NB4 (cell line): ENCODE measurements around the gene RPL13.

Experiments
- DNase-seq: peaks from one replicate; pipeline ENCODE4 v3.0.0; 2010; ENCODE audit warnings: low read depth
- H3K4me3 ChIP-seq: one replicate; pipeline ENCODE4 v1.5.1; 2011; ENCODE audit warnings: mild to moderate bottlenecking, low read depth, low read length, moderate library complexity
- MYC ChIP-seq: IDR thresholded peaks from 2 replicates; pipeline ENCODE4 v1.6.1; 2011; ENCODE audit warnings: low read depth, low read length
- POLR2A ChIP-seq: IDR thresholded peaks from 2 replicates; pipeline ENCODE4 v1.6.1; 2011; ENCODE audit warnings: mild to moderate bottlenecking; ENCODE audit not compliant: insufficient read length; ENCODE audit errors: extremely low read depth
- TF ChIP-seq, protein P1 (sequence below): IDR thresholded peaks from 2 replicates; pipeline ENCODE4 v1.6.1; 2011; ENCODE audit warnings: low read depth, low read length
- TF ChIP-seq, protein P2 (sequence below): IDR thresholded peaks from one replicate; pipeline ENCODE4 v1.5.1; 2012; ENCODE audit warnings: low read depth, low read length

Gene RPL13

DNA sequence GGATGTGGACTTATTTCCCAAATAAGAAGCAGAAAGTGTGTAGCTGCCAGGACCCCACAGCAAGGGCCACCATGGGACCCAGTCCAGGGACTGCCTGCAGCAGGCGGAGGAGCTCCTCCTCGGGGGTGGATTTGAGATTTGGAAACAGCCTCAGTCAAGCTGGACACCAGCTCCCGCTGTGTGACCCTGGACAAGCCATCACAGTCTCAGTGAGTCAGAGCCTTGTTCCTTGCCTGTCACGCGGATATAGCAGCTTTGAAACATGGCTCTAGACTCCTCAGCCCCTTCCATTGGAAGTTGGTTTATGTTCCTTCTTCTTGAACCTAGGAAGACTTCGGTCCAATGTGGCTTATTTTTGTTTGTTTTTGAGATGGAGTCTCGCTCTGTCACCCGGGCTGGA lies 40.5 kb downstream of the RPL13 start:
- TF ChIP-seq POLR2A: no peak
- TF ChIP-seq, protein P1, sequence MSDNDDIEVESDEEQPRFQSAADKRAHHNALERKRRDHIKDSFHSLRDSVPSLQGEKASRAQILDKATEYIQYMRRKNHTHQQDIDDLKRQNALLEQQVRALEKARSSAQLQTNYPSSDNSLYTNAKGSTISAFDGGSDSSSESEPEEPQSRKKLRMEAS: no peak
- TF ChIP-seq MYC: no peak
- TF ChIP-seq, protein P2, sequence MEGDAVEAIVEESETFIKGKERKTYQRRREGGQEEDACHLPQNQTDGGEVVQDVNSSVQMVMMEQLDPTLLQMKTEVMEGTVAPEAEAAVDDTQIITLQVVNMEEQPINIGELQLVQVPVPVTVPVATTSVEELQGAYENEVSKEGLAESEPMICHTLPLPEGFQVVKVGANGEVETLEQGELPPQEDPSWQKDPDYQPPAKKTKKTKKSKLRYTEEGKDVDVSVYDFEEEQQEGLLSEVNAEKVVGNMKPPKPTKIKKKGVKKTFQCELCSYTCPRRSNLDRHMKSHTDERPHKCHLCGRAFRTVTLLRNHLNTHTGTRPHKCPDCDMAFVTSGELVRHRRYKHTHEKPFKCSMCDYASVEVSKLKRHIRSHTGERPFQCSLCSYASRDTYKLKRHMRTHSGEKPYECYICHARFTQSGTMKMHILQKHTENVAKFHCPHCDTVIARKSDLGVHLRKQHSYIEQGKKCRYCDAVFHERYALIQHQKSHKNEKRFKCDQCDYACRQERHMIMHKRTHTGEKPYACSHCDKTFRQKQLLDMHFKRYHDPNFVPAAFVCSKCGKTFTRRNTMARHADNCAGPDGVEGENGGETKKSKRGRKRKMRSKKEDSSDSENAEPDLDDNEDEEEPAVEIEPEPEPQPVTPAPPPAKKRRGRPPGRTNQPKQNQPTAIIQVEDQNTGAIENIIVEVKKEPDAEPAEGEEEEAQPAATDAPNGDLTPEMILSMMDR: no peak
- no peak overlapping the region for H3K4me3 ChIP-seq
- no peak for DNase-seq

DNA sequence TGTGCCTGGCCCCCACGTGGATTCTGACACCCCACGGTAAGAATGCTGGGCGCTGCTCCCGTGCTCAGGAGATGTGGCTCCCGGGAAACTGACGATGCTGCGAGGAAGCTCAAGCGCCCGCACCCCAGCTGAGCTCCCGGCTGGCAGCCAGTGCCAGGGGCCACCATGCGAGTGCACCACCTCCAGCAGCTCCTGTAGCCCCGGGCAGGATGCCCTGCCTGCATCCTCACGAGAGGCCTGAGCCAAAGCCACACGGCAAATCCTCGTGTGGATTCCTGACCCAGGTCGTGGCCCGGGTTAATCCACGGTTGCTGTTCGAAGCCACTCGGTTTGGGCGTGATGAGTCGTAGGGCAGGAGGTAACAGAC lies 41.4 kb downstream of the RPL13 start:
- no peak for TF ChIP-seq MYC
- DNase-seq: no peak
- no peak overlapping the region for H3K4me3 ChIP-seq

DNA sequence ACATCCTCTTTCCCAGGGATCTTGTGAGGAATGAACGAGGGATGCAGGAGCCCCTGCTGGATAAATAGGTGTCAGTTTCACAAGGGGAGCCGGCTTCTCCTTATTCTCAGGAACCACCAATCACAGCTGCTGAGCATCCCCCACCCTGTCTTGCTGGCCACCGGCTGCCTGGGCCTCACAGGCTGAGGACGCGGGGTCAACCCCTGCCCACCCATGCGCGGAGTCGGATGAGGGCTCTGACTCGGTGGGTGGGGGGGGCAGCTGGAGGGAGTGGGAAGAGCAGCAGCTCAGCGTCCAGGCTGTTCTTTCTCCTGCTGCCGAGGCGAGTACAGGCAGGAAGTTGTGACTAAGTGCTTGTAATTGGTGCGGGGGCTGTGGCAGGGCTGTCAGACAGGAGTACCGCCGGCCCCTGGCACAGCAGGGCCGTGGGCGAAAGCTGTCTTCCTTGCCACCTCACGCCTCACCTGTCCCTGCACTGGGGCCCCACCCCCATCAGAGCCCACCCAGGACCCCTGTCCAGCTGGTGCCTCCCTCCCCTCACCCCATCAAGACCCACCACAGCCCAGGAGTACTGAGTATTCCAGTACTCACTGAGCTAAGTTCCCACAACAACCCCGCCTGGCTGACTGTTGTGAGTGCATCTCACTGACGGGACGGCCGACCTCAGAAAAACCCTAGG lies 41.9 kb downstream of the RPL13 start:
- TF ChIP-seq MYC (no peak), POLR2A (no peak)
- TF ChIP-seq, protein P2: no peak
- TF ChIP-seq, protein P1: no peak; the same call in 1 of the 2 replicates
- DNase-seq: peak; percentile 88

DNA sequence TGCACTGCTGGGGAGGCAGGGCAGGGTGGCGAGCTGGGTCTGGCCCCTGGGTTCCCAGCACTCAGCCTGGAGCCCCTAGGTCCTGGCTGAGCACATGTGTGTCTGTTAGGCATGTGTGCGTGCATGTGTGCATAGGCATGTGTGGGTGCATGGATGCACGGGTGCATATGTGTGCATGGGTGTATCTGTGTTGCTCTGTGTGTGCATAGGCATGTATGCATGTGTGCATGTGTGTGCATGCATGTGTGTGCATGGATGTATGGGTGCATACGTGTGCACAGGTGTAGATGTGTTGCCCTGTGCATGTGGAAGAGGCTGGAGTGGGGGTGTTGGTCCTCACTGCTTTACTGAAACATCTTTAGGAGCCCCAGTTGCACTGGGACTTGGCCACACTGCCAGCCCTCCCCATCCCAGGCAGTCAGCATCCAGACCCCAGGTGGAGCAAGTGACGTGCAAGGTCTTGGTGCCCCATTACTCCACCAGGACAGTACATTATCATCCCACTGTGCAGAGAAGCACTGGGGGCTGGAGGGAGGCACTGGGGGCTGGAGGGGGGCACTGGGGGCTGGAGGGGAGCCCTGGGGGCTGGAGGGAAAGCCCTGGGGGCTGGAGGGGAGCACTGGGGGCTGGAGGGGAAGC lies 42.6 kb downstream of the RPL13 start:
- no peak for DNase-seq
- no peak overlapping the region for H3K4me3 ChIP-seq
- TF ChIP-seq, protein P1: 0 out of 2 replicates have a peak, but pooled peaks have one; percentile 30
- no peak for TF ChIP-seq POLR2A

More for the DNA sequence above, 41.9 kb downstream of the RPL13 start:
- H3K4me3 ChIP-seq: no peak overlapping the region

DNA sequence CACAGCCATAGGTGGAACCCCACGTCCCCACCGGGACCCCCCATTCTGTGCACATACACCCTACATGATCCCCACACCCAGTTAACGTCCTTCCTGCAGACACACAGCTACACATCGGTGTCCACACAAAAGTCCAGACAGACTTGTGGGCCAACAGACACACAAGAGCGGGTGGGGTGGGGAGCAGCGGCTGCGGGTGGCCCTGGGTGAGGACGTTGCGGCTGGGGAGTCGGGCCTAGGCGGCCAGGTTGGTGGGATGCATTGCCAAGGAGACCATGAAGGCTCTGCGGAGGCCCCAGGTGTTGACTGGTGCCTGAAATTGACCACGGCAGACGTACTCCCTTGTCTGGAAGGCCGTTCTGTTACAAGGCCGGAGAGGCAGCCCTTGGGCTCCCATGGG lies 44.3 kb downstream of the RPL13 start:
- no peak overlapping the region for H3K4me3 ChIP-seq
- no peak for DNase-seq
- TF ChIP-seq POLR2A: no peak
- TF ChIP-seq, protein P1: no peak
- TF ChIP-seq, protein P2: no peak
- TF ChIP-seq MYC: no peak

DNA sequence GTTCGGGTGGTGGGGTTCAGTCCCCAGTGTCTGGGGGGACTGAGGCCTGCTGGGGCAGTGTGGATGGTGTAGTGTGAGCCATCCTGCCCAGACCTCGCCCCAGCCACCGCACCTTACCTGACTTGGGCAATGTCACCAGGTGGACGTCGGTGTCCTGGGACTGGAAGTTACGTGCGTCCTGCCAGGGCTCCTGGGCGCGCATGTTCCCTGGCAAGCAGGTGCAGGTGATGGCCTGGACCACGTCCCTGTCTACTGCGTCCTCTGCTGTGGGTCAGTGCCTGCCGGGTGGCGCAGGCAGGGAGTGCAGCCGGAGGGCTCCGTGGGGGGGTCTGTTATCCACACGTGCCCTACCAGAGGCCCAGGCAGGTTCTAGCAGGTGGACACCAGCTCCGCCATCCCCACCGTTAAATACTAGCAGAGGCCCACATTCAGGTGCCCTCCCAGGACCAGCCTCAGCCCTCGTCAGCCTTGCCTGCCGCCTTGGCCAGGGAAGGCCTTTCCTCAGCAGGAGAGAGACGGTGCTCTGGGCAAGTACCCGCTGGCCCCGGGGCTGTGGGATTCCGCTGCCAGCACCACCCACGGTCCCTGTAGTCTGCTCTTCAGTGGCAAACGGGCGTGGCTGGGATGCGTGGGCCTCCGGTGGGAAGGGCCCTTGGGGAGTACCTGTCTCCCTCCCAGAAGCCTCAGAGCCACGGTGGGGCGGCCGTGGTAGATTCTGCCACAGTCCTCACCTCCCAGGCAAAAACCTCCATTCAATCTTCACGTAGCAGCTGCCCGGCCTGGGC lies 44.9 kb downstream of the RPL13 start:
- H3K4me3 ChIP-seq: no peak overlapping the region
- DNase-seq: no peak
- TF ChIP-seq, protein P2: no peak
- no peak for TF ChIP-seq MYC
- TF ChIP-seq, protein P1: no peak
- TF ChIP-seq POLR2A: no peak
